GM06990 (cell line): ENCODE measurements around the gene MMEL1.

Experiments
- DNase-seq: peaks from one replicate; pipeline ENCODE4 v3.0.0-alpha.2; 2011; ENCODE audit not compliant: insufficient read length; ENCODE audit errors: extremely low read depth
- H3K27me3 ChIP-seq: replicated peaks from 2 replicates; pipeline ENCODE4 v1.6.0; 2011; ENCODE audit warnings: low read length; ENCODE audit not compliant: control insufficient read depth, insufficient read depth
- H3K36me3 ChIP-seq: 2 replicates; pipeline ENCODE4 v1.5.1; 2011; ENCODE audit warnings: low read length; ENCODE audit not compliant: control insufficient read depth, insufficient read depth
- H3K4me3 ChIP-seq: replicated peaks from 2 replicates; pipeline ENCODE4 v1.5.1; 2011; ENCODE audit warnings: low read depth, mild to moderate bottlenecking, control low read depth, low read length
- CTCF ChIP-seq: IDR thresholded peaks from 2 replicates; pipeline ENCODE4 v1.5.1; 2011; ENCODE audit warnings: low read length, control low read depth, mild to moderate bottlenecking, inconsistent platforms; ENCODE audit not compliant: insufficient read depth, poor library complexity, severe bottlenecking

The MMEL1 gene

GRCh38 chr1:2540816-2541492 lies 91.9 kb downstream of the MMEL1 start:
- Histone ChIP-seq H3K4me3 (no peak overlapping the region), H3K27me3 (no peaks in the 10 kb centered on the region; the same call in none of the 2 replicates), H3K36me3 (no peaks in the 10 kb centered on the region)
- DNase-seq = no peak
- no peak for TF ChIP-seq CTCF
